Skeletal muscle satellite cell (primary cell): ENCODE data around the gene CYP2C18.
"Not testable (repeated sequence)": the region's sequence is repeated elsewhere in the genome, so short reads cannot be mapped to it uniquely, and the experiment has no call there.

Experiments
- H3K27me3 ChIP-seq: 2 replicates; pipeline ENCODE4 v1.7.0; 2013; ENCODE audit warnings: low read length; ENCODE audit not compliant: control insufficient read depth, insufficient read depth
- H3K36me3 ChIP-seq: 2 replicates; pipeline ENCODE4 v1.7.0; 2013; ENCODE audit warnings: mild to moderate bottlenecking, control low read depth, low read length; ENCODE audit not compliant: insufficient read depth
- H3K4me1 ChIP-seq: 2 replicates; pipeline ENCODE4 v1.7.0; 2013; ENCODE audit warnings: low read length; ENCODE audit not compliant: control insufficient read depth, insufficient read depth
- H3K4me2 ChIP-seq: 2 replicates; pipeline ENCODE4 v1.7.0; 2013; ENCODE audit warnings: mild to moderate bottlenecking, low read length
- H3K4me3 ChIP-seq: 2 replicates; pipeline ENCODE4 v1.7.0; 2013; ENCODE audit warnings: low read length
- H3K9ac ChIP-seq: 2 replicates; pipeline ENCODE4 v1.7.0; 2013; ENCODE audit warnings: mild to moderate bottlenecking, low read depth, low read length, moderate library complexity
- H3K9me3 ChIP-seq: replicated peaks from 2 replicates; pipeline ENCODE4 v1.7.0; 2013; ENCODE audit warnings: mild to moderate bottlenecking, control low read depth, low read length

Gene CYP2C18

GRCh38 chr10:94747838-94748237, 64.3 kb downstream of the CYP2C18 start:
- no peaks in the 10 kb centered on the region for H3K9me3 ChIP-seq
- H3K27me3 ChIP-seq: no peaks in the 10 kb centered on the region
- H3K9ac ChIP-seq: no peak overlapping the region
- H3K4me3 ChIP-seq: no peak overlapping the region
- no peaks in the 10 kb centered on the region for H3K4me1 ChIP-seq
- no peak overlapping the region for H3K4me2 ChIP-seq
- no peaks in the 10 kb centered on the region for H3K36me3 ChIP-seq

- Histone ChIP-seq H3K4me3 (no peak overlapping the region), H3K27me3 (no peaks in the 10 kb centered on the region), H3K36me3 (no peaks in the 10 kb centered on the region), H3K4me1 (no peaks in the 10 kb centered on the region), H3K4me2 (no peak overlapping the region), H3K9me3 (no peaks in the 10 kb centered on the region), H3K9ac (no peak overlapping the region)
Measured at GRCh38 chr10:94757916-94758315, 74.4 kb downstream of the CYP2C18 start.

- Histone ChIP-seq H3K4me3 (no peak overlapping the region), H3K4me1 (no peaks in the 10 kb centered on the region), H3K27me3 (no peaks in the 10 kb centered on the region), H3K9me3 (no peaks in the 10 kb centered on the region), H3K4me2 (no peak overlapping the region), H3K36me3 (no peaks in the 10 kb centered on the region), H3K9ac (no peak overlapping the region)
Measured at GRCh38 chr10:94760586-94761178, 77.2 kb downstream of the CYP2C18 start.

GRCh38 chr10:94762393-94762792, 78.9 kb downstream of the CYP2C18 start, which contains the start of gene CYP2C19:
CYP2C19 (plus strand) TSS chr10:94762681; CDS start chr10:94762706, 25 bp downstream.
- H3K9ac ChIP-seq: no peak within 1 kb of the TSS
- H3K4me3 ChIP-seq: no peak within 1 kb of the TSS
- H3K4me2 ChIP-seq: no peak within 1 kb of the TSS
- no peaks in the 10 kb centered on the region for H3K4me1 ChIP-seq
- no peaks in the 10 kb centered on the region for H3K9me3 ChIP-seq
- H3K36me3 ChIP-seq: no peaks in the 10 kb centered on the region
- no peaks in the 10 kb centered on the region for H3K27me3 ChIP-seq

GRCh38 chr10:94775425-94775824, 91.9 kb downstream of the CYP2C18 start:
- not testable (repeated sequence) for H3K4me2 ChIP-seq, H3K9me3 ChIP-seq

GRCh38 chr10:94777886-94778458, 94.4 kb downstream of the CYP2C18 start:
- no peak overlapping the region for H3K9ac ChIP-seq
- H3K4me3 ChIP-seq: no peak overlapping the region
- H3K36me3 ChIP-seq: no peaks in the 10 kb centered on the region

More at GRCh38 chr10:94775425-94775824, 91.9 kb downstream of the CYP2C18 start:
- H3K27me3 ChIP-seq, H3K9ac ChIP-seq, H3K36me3 ChIP-seq, H3K4me3 ChIP-seq, H3K4me1 ChIP-seq: not testable (repeated sequence)

GRCh38 chr10:94780844-94781243, 97.3 kb downstream of the CYP2C18 start:
- H3K4me1 ChIP-seq: no peaks in the 10 kb centered on the region
- no peaks in the 10 kb centered on the region for H3K36me3 ChIP-seq
- H3K4me2 ChIP-seq: no peak overlapping the region
- H3K9ac ChIP-seq: no peak overlapping the region
- no peaks in the 10 kb centered on the region for H3K27me3 ChIP-seq
- no peak overlapping the region for H3K4me3 ChIP-seq
- H3K9me3 ChIP-seq: no peaks in the 10 kb centered on the region

More at GRCh38 chr10:94777886-94778458, 94.4 kb downstream of the CYP2C18 start:
- Histone ChIP-seq H3K9me3 (no peaks in the 10 kb centered on the region), H3K4me1 (no peaks in the 10 kb centered on the region), H3K27me3 (no peaks in the 10 kb centered on the region), H3K4me2 (no peak overlapping the region)

GRCh38 chr10:94784256-94784655, 100.7 kb downstream of the CYP2C18 start:
- H3K9ac ChIP-seq: no peak overlapping the region
- no peak overlapping the region for H3K4me3 ChIP-seq
- H3K27me3 ChIP-seq: no peaks in the 10 kb centered on the region
- H3K36me3 ChIP-seq: no peaks in the 10 kb centered on the region
- no peaks in the 10 kb centered on the region for H3K9me3 ChIP-seq
- no peak overlapping the region for H3K4me2 ChIP-seq
- no peaks in the 10 kb centered on the region for H3K4me1 ChIP-seq

- H3K9ac ChIP-seq: no peak overlapping the region
- H3K36me3 ChIP-seq: no peaks in the 10 kb centered on the region
- no peaks in the 10 kb centered on the region for H3K4me1 ChIP-seq
- no peaks in the 10 kb centered on the region for H3K9me3 ChIP-seq
- H3K4me2 ChIP-seq: no peak overlapping the region
- H3K4me3 ChIP-seq: no peak overlapping the region
- no peaks in the 10 kb centered on the region for H3K27me3 ChIP-seq
Measured at GRCh38 chr10:94785211-94785610, 101.7 kb downstream of the CYP2C18 start.
